GM10266 (cell line): ENCODE results near the gene DNM3.

Source experiments
- DNase-seq: peaks from one replicate; pipeline ENCODE4 v3.0.0; 2012; ENCODE audit errors: extremely low spot score
- CTCF ChIP-seq: IDR thresholded peaks from 2 replicates; pipeline ENCODE4 v1.5.1; 2012; ENCODE audit warnings: mild to moderate bottlenecking, low read depth; ENCODE audit not compliant: control insufficient read depth, insufficient read depth; ENCODE audit errors: missing control alignments

DNM3 gene

DNA sequence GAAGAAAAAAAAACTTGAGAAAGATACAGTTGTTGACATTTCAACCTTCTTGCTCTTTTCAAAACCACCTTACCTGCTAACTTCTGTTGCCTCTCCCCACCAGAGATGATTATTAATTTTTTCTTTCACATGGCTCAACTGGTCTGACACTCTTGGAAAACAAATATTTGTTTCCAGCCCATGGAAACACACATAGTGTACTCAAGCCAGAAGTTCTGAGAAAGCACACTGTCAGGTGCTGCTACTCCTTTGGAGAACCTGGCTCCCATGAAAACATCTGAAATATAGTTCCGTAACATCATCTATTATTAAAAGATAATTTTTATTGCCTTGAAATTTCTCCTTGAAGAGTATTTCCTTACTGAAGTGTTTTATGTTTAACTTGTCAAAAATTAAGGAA is 434.2 kb downstream of the DNM3 start:
- DNase-seq = no peak
- no peak for TF ChIP-seq CTCF

DNA sequence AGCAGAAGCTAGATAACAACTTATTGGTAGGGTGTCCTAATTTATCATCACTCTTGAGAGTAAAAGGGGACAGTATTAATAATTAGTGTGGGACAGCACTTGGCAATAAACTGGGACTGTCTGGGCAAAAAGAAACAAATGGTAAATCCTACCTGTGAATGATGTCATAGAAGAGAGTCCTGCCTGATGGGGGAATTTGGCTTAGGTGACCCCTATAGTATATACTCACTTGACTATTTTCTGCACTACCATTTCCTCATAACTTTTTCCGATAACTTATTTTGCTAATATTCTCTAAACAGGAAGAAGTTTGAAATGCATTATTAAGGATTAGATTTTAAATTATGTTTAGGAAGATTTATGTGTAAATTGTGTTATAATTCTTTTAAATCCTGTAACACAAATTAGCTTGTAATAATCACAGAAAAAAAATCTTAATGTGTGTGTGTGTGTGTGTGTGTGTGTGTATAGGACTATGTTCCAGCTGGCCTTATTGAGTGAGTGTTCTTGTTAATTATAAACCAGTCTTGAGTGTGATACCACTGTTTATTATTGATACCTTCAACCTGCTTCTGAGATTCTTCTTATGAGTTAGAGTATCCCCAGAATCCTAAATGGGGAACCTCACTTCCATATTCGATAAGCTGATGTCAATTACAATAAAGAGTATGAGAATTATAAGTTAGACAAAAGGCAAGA is 435.0 kb downstream of the DNM3 start:
- TF ChIP-seq CTCF = no peak

DNA sequence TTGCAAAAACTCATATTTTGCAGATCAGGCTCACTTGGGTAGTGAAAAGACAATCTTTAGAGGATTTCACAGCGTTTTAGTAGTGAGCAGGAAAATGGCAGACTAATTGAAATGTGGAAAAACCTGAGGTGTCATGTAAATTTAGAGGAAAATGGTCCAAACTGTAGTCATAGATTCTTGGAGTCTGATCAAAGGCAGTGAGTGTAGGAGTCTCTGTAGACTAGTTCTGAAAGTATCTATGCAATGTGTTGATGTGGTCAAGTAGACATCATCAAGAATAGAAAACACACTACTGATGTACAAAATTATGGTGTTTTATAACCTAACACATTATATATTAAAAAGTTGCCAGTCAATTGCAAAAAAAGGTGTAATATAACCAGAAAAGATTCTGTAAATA is 436.0 kb downstream of the DNM3 start:
- no peak for DNase-seq
- TF ChIP-seq CTCF = no peak

More for the DNA sequence above, 435.0 kb downstream of the DNM3 start:
- DNase-seq = no peak

- TF ChIP-seq CTCF = no peak
- DNase-seq = no peak
Observed at GRCh38 chr1:172277989-172278388, 436.7 kb downstream of the DNM3 start.

GRCh38 chr1:172278478-172278877 is 437.2 kb downstream of the DNM3 start:
- no peak for TF ChIP-seq CTCF
- no peak for DNase-seq

DNA sequence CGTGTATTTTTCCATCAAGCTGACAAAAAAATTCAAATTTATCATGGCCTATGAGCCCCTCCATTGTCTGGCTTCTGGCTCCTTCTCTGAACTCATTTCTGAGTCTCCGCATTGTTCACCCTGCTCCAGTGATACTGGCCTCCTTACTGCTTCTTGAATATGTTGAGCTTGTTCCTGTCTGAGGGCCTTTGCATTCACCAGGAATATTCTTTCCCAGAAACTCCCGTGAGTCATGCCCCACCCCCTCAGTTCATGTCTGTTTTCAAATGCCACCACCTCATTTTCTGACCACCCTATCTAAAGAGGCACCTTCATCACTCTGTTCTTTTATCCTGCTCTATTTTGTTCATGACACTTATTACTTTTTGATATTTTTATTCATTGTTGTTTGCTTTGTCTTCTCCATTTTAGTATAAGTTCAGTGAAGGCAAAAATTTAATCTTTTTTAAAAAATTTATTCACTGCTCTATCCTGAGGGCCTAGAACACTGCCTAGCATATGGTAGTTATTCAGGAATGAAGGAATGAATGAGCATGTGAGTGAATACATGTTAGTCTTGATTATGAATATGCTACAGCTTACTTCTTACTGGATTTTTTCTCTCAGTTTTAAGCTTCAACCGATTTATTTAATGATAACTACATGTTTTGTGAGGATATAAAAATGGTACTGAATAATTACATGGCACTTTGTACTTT is 438.8 kb downstream of the DNM3 start:
- no peak for DNase-seq
- TF ChIP-seq CTCF = no peak

DNA sequence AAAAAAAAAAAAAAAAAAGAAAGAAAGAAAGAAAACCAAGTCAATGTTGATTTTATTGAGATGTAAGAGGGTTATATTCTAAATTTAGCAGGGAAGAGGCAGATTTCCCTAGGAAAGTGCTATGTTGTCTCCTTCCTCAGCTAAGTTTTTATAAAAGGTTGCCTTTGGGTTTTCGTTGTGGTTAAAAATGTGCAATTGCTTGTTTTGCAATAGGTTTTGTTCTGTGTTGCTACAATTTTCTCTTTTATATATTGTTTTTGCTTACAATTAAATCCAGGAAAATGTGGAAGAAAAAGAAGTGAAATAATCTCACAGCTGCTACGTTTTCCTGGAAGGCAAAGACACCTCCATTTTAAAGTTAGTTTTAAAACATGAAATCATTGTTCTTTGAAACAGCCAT is 442.5 kb downstream of the DNM3 start:
- no peak for TF ChIP-seq CTCF
- DNase-seq = no peak
